ENCODE results near the gene EPSTI1.

DNA sequence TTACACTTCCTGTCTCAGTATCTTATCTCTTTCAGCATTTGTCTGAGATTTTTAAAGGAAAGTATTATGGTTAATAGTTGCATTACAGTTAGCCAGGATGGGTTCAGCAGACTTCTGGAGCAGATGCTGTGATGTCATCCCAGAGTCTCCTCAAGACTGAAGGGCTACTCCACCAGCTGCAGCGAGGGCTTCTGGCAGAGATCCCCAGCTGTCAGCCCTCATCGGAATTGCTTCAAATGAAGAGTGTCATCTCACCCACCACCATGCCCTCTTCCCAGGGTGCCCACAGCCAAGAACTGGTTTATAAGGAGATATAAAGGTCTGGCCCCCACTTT is 126.3 kb downstream of the EPSTI1 start:
- TF ChIP-seq EZH2 (IDR thresholded peaks at IDR 0.05; ENCODE audit: borderline replicate concordance, low read length), result no peak
- TF ChIP-seq, protein P1, sequence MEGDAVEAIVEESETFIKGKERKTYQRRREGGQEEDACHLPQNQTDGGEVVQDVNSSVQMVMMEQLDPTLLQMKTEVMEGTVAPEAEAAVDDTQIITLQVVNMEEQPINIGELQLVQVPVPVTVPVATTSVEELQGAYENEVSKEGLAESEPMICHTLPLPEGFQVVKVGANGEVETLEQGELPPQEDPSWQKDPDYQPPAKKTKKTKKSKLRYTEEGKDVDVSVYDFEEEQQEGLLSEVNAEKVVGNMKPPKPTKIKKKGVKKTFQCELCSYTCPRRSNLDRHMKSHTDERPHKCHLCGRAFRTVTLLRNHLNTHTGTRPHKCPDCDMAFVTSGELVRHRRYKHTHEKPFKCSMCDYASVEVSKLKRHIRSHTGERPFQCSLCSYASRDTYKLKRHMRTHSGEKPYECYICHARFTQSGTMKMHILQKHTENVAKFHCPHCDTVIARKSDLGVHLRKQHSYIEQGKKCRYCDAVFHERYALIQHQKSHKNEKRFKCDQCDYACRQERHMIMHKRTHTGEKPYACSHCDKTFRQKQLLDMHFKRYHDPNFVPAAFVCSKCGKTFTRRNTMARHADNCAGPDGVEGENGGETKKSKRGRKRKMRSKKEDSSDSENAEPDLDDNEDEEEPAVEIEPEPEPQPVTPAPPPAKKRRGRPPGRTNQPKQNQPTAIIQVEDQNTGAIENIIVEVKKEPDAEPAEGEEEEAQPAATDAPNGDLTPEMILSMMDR (conservative IDR thresholded peaks at IDR 0.05 in 1 of 2, IDR thresholded peaks at IDR 0.05 in 1 of 2; ENCODE audit: extremely low read depth in 1 of 2, insufficient read depth in 1 of 2, low read depth in 1 of 2, low read length in 2 of 2), result no peak
